ENCODE data around the gene IFNK. TPM values are rescaled to one million over a fixed set of nuclear protein-coding genes. Genes with fewer than 3 reads are reported as not detected.

The IFNK gene
- total RNA-seq, 1 donor from 2014 or later: not detected

GRCh38 chr9:27482709-27483108, 41.4 kb upstream of the IFNK start:
- H3K27me3 Mint-ChIP-seq (ENCODE audit: unreplicated experiment): no peaks in the 10 kb centered on the region
- no peak overlapping the region for H3K4me3 Mint-ChIP-seq (ENCODE audit: unreplicated experiment)
- peaks cover 15% of the 10 kb centered on the region for H3K36me3 Mint-ChIP-seq (ENCODE audit: unreplicated experiment)
- peaks cover 2% of the 10 kb centered on the region for H3K9me3 Mint-ChIP-seq (ENCODE audit: unreplicated experiment)
- no peak for TF ChIP-seq CTCF (IDR thresholded peaks at IDR 0.05; ENCODE audit: partially characterized antibody, unreplicated experiment)
- no peak for DNase-seq
- peaks cover 4% of the 10 kb centered on the region for H3K4me1 Mint-ChIP-seq (ENCODE audit: low read depth, unreplicated experiment)
- no peak overlapping the region for H3K27ac Mint-ChIP-seq (ENCODE audit: unreplicated experiment)

DNA sequence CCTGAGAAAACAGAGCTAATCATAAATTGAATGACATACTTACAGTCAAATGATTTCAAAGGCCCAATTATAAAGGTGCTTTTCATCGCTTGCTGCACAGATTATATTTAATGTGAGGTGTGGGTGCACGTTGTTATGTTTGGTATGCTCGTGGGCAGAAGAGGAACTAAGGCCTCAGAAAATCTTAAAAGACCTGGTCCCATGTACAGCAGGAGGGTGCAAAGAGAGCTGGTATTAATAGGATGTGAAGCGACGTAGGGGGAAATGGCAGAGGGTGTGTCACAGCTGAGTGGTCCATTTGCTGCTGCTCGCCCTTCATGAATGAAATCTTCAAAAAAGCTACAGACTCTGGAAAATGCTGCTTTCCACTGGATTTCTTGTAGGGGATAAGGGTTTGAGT, 40.5 kb upstream of the IFNK start:
- H3K9me3 Mint-ChIP-seq (ENCODE audit: unreplicated experiment): no peaks in the 10 kb centered on the region
- peaks cover 4% of the 10 kb centered on the region for H3K4me1 Mint-ChIP-seq (ENCODE audit: low read depth, unreplicated experiment)
- TF ChIP-seq CTCF (IDR thresholded peaks at IDR 0.05; ENCODE audit: partially characterized antibody, unreplicated experiment): no peak
- no peak overlapping the region for H3K27ac Mint-ChIP-seq (ENCODE audit: unreplicated experiment)
- H3K27me3 Mint-ChIP-seq (ENCODE audit: unreplicated experiment): no peaks in the 10 kb centered on the region
- H3K36me3 Mint-ChIP-seq (ENCODE audit: unreplicated experiment): peaks cover 9% of the 10 kb centered on the region
- DNase-seq: no peak
- H3K4me3 Mint-ChIP-seq (ENCODE audit: unreplicated experiment): no peak overlapping the region

DNA sequence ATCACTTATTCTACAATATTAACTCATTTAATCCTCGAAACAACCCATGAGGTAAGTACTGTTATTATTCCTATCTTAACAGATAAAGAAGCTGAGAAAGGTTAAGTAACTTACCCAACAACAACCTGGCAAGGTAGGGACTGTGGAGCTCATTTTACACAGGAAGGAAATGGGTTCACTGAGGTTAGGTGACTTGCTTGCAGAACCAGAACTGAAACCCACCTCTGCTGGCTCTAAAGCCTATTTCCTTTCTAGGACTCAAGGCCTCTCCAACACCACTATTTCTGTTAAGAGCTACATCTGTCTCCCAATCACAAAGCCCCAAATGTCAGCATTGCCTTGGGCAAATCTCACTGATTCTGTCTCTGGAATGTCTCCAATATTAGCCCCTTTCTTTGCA, 38.9 kb upstream of the IFNK start:
- DNase-seq: no peak
- Mint-ChIP-seq H3K27me3 (ENCODE audit: unreplicated experiment) (no peaks in the 10 kb centered on the region), H3K9me3 (ENCODE audit: unreplicated experiment) (no peaks in the 10 kb centered on the region), H3K4me1 (ENCODE audit: low read depth, unreplicated experiment) (peaks cover 4% of the 10 kb centered on the region), H3K4me3 (ENCODE audit: unreplicated experiment) (no peak overlapping the region), H3K36me3 (ENCODE audit: unreplicated experiment) (peaks cover 5% of the 10 kb centered on the region), H3K27ac (ENCODE audit: unreplicated experiment) (no peak overlapping the region)
- no peak for TF ChIP-seq CTCF (IDR thresholded peaks at IDR 0.05; ENCODE audit: partially characterized antibody, unreplicated experiment)

DNA sequence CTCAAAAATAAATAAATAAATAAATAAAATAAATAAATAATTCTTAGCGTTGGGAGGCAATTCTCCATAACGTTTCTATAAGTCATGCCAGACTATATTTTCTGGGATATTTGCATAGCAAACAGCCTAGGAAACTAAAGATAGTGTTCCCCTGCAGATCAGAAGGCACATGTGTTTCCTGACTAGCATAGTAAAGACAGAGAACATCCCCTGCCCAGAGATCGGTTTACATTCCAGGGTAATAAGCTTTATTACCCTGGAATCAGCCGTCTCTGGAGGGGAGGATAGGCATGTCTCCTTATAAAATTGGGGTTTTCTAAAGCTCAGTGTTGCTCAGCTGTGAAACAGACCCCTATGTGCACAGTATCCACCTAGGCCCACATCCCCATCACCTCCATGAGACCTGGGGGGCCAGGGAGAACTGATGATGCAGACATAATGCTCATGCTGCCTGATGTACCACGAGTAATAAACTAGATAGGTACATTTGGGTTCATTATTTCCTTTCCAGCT, 36.9 kb upstream of the IFNK start:
- no peak for TF ChIP-seq CTCF (IDR thresholded peaks at IDR 0.05; ENCODE audit: partially characterized antibody, unreplicated experiment)
- no peak for DNase-seq
- Mint-ChIP-seq H3K36me3 (ENCODE audit: unreplicated experiment) (no peaks in the 10 kb centered on the region), H3K27ac (ENCODE audit: unreplicated experiment) (no peak overlapping the region), H3K4me3 (ENCODE audit: unreplicated experiment) (no peak overlapping the region), H3K27me3 (ENCODE audit: unreplicated experiment) (no peaks in the 10 kb centered on the region), H3K4me1 (ENCODE audit: low read depth, unreplicated experiment) (peaks cover 4% of the 10 kb centered on the region), H3K9me3 (ENCODE audit: unreplicated experiment) (no peaks in the 10 kb centered on the region)

DNA sequence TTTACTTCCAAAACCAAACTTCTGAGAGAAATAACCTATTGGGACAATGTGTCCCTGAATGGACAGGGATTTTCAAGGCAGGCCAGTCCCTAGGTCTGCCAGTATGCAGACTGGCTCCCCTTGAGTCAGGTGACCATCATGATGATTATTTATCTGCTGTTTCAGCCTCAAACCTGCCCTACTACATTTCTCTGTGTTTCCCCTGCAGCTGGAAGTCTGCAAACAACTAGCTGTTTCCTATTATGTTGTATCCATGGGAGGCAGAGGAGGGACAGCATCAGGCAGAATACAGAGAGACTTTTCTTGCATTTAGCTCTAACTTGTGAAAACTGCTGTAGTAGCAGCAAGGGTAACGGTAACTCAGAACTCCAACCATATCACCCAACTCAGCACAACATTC, 36.2 kb upstream of the IFNK start:
- peaks cover 4% of the 10 kb centered on the region for H3K4me1 Mint-ChIP-seq (ENCODE audit: low read depth, unreplicated experiment)
- no peak for DNase-seq
- no peak overlapping the region for H3K4me3 Mint-ChIP-seq (ENCODE audit: unreplicated experiment)
- no peak overlapping the region for H3K27ac Mint-ChIP-seq (ENCODE audit: unreplicated experiment)
- no peaks in the 10 kb centered on the region for H3K36me3 Mint-ChIP-seq (ENCODE audit: unreplicated experiment)
- no peak for TF ChIP-seq CTCF (IDR thresholded peaks at IDR 0.05; ENCODE audit: partially characterized antibody, unreplicated experiment)
- H3K27me3 Mint-ChIP-seq (ENCODE audit: unreplicated experiment): no peaks in the 10 kb centered on the region
- no peaks in the 10 kb centered on the region for H3K9me3 Mint-ChIP-seq (ENCODE audit: unreplicated experiment)
